HUES64 (cell line): ENCODE results near the gene SCART1.
"Not testable (repeated sequence)": the region's sequence is repeated elsewhere in the genome, so short reads cannot be mapped to it uniquely, and the experiment has no call there.

Source experiments
- H3K27ac ChIP-seq: 2 replicates; pipeline ENCODE4 v1.7.0; 2013; ENCODE audit warnings: low read depth, low read length, inconsistent platforms
- H3K27me3 ChIP-seq: 2 replicates; pipeline ENCODE4 v1.6.1; 2013; ENCODE audit warnings: mild to moderate bottlenecking, low read length; ENCODE audit not compliant: insufficient read depth
- H3K36me3 ChIP-seq: 2 replicates; pipeline ENCODE4 v1.6.1; 2013; ENCODE audit warnings: mild to moderate bottlenecking, low read length; ENCODE audit not compliant: insufficient read depth
- H3K4me1 ChIP-seq: 2 replicates; pipeline ENCODE4 v1.6.1; 2013; ENCODE audit warnings: mild to moderate bottlenecking, low read length, moderate library complexity; ENCODE audit not compliant: insufficient read depth
- H3K4me3 ChIP-seq: 2 replicates; pipeline ENCODE4 v1.5.1; 2013; ENCODE audit warnings: mild to moderate bottlenecking, low read length, moderate library complexity
- H3K9ac ChIP-seq: 2 replicates; pipeline ENCODE4 v1.6.1; 2013; ENCODE audit warnings: mild to moderate bottlenecking, low read depth, low read length
- H3K9me3 ChIP-seq: 2 replicates; pipeline ENCODE4 v1.6.1; 2013; ENCODE audit warnings: low read depth, low read length; ENCODE audit not compliant: insufficient read depth
- WGBS: fragments of 150-250, 120-280 bp; methylation state at CpG from one replicate; pipeline ENCODE4 v1.1.7; 2013; ENCODE audit warnings: missing lambda C conversion rate; 5-methylcytosine and 5-hydroxymethylcytosine counted together

SCART1 gene

GRCh38 chr10:133516057-133516456 lies 62.3 kb downstream of the SCART1 start:
- Histone ChIP-seq H3K9ac (no peak overlapping the region), H3K36me3 (no peaks in the 10 kb centered on the region), H3K9me3 (peaks cover 89% of the 10 kb centered on the region), H3K4me1 (no peaks in the 10 kb centered on the region), H3K27ac (no peak overlapping the region), H3K4me3 (no peak overlapping the region), H3K27me3 (no peaks in the 10 kb centered on the region)
- 59% methylated on average over 4 of the region's 4 CpGs for WGBS

- H3K27ac ChIP-seq, H3K9ac ChIP-seq, H3K27me3 ChIP-seq, H3K4me3 ChIP-seq, H3K36me3 ChIP-seq, H3K4me1 ChIP-seq: not testable (repeated sequence)
- WGBS = 83% methylated on average over 5 of the region's 5 CpGs
- H3K9me3 ChIP-seq = peaks cover 84% of the 10 kb centered on the region
Observed at GRCh38 chr10:133518517-133518916, 64.8 kb downstream of the SCART1 start.
